Large intestine (tissue), 3 donors: ENCODE measurements around the gene CC2D1A. TPM values are rescaled to one million over a fixed set of nuclear protein-coding genes. Genes with fewer than 3 reads are reported as not detected.

Experiments used
- DNase-seq, 2 donors: peaks; one replicate each; pipeline versions ENCODE4 v3.0.0 to v3.0.0-alpha.2; 2013
- H3K27ac ChIP-seq: one replicate; pipeline ENCODE4 v1.5.1; 2013; ENCODE audit warnings: low read length
- H3K27me3 ChIP-seq: 2 replicates; pipeline ENCODE4 v1.6.1; 2013; ENCODE audit warnings: low read length; ENCODE audit not compliant: control insufficient read depth, insufficient read depth
- H3K36me3 ChIP-seq: 2 replicates; pipeline ENCODE4 v1.6.1; 2013; ENCODE audit warnings: low read length; ENCODE audit not compliant: control insufficient read depth, insufficient read depth
- H3K4me1 ChIP-seq: one replicate; pipeline ENCODE4 v1.6.1; 2013; ENCODE audit warnings: low read length; ENCODE audit not compliant: control insufficient read depth, insufficient read depth
- H3K4me3 ChIP-seq: one replicate; pipeline ENCODE4 v1.5.1; 2013; ENCODE audit warnings: low read length
- H3K9me3 ChIP-seq: one replicate; pipeline ENCODE4 v1.6.1; 2013; ENCODE audit warnings: mild to moderate bottlenecking, low read depth, low read length, moderate library complexity; ENCODE audit not compliant: control insufficient read depth
- WGBS: methylation state at CpG from one replicate; pipeline ENCODE4 v1.1.5; 2013; ENCODE audit warnings: low lambda C conversion rate; ENCODE audit not compliant: insufficient coverage; 5-methylcytosine and 5-hydroxymethylcytosine counted together
- polyA plus RNA-seq: library from polyadenylated mRNA; unstranded; fragments of 120-200 nt; gene quantifications from one replicate; pipeline ENCODE4 v1.2.1, GENCODE V29; 2013

Gene CC2D1A
- polyA plus RNA-seq, 1 donor, result 42.2 TPM

DNA sequence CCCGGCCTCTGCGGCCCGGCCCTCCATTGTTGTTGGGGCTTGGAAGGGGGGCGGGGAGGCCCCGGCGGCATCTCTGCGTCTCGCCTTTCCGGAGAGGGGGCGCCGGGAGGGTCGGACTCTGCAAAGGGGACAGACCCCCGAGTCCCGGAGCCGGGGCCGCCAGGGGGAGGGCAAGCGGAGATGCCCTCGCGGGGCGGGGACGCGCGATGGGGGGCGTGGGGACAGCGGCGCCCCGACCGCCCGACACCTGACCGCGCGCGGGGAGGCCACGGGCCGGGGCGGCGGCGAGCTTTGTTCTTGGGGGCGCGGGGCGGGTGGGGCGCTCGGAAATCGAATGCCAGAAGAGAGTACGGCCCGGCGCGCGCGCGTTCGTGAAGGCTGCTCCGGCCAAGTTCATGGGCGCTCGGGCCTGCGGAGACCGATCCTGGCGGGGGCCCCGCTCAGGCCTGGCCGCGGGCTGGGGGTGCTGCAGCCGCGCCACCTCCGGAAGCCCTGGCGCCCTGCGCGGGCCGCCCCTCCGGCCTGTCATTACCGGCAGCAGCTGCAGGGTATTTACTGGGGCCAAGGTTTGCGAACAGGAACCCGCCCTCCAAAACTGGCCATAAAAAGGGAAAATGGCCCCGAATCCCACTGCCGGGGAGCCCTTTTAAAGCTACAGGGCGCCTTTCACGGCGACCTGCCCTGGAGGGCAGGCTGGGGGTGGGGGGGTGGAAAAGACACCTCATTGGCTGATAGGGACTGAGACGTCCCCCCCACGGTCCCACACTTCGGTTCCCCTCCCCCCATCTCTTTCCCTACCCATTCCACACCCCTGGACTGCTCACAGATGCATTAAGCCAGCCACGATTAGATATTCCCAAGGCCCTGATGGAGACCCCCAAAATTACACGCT lies 40.2 kb upstream of the CC2D1A start:
- H3K36me3 ChIP-seq, result no peaks in the 10 kb centered on the region
- peaks cover 6% of the 10 kb centered on the region for H3K27me3 ChIP-seq
- peak in 1 of 2 donors; percentile 80 for DNase-seq
- H3K4me1 ChIP-seq, result peaks cover 21% of the 10 kb centered on the region
- H3K27ac ChIP-seq, result peak overlapping the region; percentile 8
- no peaks in the 10 kb centered on the region for H3K9me3 ChIP-seq
- no CpG with 5 or more reads among the region's 82 CpGs for WGBS
- peak overlapping the region; percentile 52 for H3K4me3 ChIP-seq

DNA sequence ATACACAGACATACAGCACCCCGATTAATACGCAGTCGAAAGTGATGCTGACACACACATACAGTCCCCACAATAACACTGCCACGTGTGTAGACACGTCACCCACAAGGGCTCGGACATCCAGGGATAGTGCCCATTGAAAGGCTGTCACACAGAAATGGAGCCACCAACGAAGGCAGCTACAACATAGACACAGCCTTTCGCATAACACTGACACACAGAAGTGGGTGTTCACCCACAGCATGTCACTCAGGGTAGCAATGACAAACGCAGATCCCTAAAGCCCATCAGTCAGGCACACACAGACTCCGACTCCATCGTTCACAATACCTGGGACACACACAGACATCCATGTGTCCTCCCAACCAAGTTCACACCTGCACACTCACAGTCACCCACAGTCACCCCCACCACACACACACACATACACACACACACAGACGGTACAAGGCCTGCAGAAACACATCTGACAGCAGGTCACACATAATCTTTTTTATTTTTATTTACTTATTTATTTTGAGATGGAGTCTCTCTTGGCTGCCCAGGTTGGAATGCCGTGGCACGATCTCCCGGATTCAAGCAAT lies 39.4 kb upstream of the CC2D1A start:
- H3K27ac ChIP-seq, result peak overlapping the region; percentile 8
- H3K4me1 ChIP-seq, result peaks cover 17% of the 10 kb centered on the region
- no peaks in the 10 kb centered on the region for H3K36me3 ChIP-seq
- H3K4me3 ChIP-seq, result peak overlapping the region; percentile 52
- WGBS, result no CpG with 5 or more reads among the region's 15 CpGs
- no peak for DNase-seq
- H3K9me3 ChIP-seq, result no peaks in the 10 kb centered on the region
- H3K27me3 ChIP-seq, result peaks cover 6% of the 10 kb centered on the region

DNA sequence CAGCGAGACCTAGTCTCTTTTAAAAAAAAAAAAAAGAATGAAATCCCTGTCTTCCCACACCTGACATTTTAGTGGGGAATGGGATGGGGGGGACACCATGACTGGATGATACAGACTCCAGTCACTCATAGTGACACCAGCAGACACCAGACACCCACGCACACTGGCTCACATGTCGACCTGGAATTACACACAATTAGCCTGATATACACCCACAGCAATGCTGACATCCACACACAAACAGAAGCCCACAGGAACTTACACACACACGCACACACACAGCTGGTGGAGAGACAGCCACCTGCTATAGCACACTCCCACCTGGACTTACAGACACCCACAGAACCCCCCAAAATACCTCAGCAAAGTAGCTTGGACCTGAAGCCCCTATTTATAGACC lies 37.3 kb upstream of the CC2D1A start:
- H3K4me3 ChIP-seq, result no peak overlapping the region
- DNase-seq, result no peak
- no peak overlapping the region for H3K27ac ChIP-seq
- peaks cover 10% of the 10 kb centered on the region for H3K4me1 ChIP-seq
- WGBS, result no CpG with 5 or more reads among the region's 4 CpGs
- H3K27me3 ChIP-seq, result peaks cover 6% of the 10 kb centered on the region
- H3K36me3 ChIP-seq, result no peaks in the 10 kb centered on the region
- H3K9me3 ChIP-seq, result no peaks in the 10 kb centered on the region

DNA sequence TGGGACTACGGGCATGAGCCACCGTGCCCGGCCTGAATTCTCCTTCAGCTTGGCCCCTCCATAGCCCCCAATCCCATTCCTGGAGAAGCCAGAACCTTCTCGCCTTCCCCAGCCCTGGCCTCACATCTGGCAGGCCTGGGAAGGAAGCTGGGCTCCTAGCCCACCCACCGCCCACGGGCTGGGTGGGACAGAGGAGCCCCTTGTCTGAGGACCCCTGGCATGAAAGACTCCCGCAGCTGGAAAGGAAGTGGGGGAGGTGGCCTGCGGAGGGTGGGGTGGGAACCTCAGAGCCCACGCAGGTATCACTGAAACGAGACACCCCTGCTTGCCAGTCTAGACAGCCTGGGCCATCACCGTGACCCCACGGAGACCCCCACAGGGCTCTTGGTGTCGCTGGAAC lies 36.7 kb upstream of the CC2D1A start:
- H3K27ac ChIP-seq, result no peak overlapping the region
- peaks cover 10% of the 10 kb centered on the region for H3K4me1 ChIP-seq
- WGBS, result no CpG with 5 or more reads among the region's 13 CpGs
- H3K36me3 ChIP-seq, result no peaks in the 10 kb centered on the region
- peaks cover 3% of the 10 kb centered on the region for H3K9me3 ChIP-seq
- H3K27me3 ChIP-seq, result peaks cover 6% of the 10 kb centered on the region
- H3K4me3 ChIP-seq, result no peak overlapping the region
- DNase-seq, result no peak

DNA sequence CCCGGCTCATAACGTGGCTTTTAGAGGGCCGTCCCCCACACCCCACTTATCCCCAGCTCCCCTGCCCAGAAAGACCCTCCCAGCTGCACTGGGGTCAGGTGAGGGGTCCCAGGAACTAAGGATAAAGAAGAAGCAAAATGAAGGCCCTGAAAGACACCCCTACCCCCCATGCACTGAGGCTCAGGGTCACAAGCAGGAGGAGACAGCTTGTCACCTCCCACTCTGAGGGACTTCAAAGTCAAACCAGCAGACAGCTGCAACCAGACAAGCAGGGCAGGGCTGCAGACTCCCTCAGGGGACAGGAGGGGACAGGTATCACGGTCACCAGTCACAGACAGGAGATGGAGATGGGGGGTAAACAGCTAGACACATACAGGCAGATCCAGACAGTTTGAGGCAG lies 35.1 kb upstream of the CC2D1A start:
- Histone ChIP-seq H3K36me3 (no peaks in the 10 kb centered on the region), H3K27me3 (peaks cover 3% of the 10 kb centered on the region)
- no CpG with 5 or more reads among the region's 4 CpGs for WGBS

DNA sequence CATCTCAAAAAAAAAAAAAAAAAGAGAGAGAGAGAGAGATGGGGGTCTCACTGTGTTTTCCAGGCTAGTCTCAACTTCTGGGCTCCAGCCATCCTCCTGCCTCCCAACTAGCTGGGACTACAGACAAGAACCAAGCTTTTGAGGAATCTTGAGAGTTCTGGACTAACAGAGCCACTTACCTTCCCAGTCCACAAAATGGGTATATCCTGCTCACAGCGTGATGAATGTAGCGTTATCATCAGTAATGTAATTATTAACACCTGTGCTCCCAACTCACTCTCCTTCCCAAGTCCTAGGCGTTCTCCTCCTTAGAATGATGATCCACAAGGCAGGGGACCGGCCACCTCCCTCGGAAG lies 33.7 kb upstream of the CC2D1A start:
- DNase-seq, result no peak
- no peaks in the 10 kb centered on the region for H3K27me3 ChIP-seq
- peak overlapping the region; percentile 53 for H3K4me3 ChIP-seq
- no CpG with 5 or more reads among the region's 5 CpGs for WGBS
- H3K4me1 ChIP-seq, result peaks cover 4% of the 10 kb centered on the region
- H3K36me3 ChIP-seq, result no peaks in the 10 kb centered on the region
- H3K27ac ChIP-seq, result no peak overlapping the region
- peaks cover 3% of the 10 kb centered on the region for H3K9me3 ChIP-seq

More for the DNA sequence above, 35.1 kb upstream of the CC2D1A start:
- Histone ChIP-seq H3K9me3 (peaks cover 3% of the 10 kb centered on the region), H3K4me1 (peaks cover 6% of the 10 kb centered on the region), H3K27ac (no peak overlapping the region), H3K4me3 (no peak overlapping the region)
- no peak for DNase-seq

DNA sequence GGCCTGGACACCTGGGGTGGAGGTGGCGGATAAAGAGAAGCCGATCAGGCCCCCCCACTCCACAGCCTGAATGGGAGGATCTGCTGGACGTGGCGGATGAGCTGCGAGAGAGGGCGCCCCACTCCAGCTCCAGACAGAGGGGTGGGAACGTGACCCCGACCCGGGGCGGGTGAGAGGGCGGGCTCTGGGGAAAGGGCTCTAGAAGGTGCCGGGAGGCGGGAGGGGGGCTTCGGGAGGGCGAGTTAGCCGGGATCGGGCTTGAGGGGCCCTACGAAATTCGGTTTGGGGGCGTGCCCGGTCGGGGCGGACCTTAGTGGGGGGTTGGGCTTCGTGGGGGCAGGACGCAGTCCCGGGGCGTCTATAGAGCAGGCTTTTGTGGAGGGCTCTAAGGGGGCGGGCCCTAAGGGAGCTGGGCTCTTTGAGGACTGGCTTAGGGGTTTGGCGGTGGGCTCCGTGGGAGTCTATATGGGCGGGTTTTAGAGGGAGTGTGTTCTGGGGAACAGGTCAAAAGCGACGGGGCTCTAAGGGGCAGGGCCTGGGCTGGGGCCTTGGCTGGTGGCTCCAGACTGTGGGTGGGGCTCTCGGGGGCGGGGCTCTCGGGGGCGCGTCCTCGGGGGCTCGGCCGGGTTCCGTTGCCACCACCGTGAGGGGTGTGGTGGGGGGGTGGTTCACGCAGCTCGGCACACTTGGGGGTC lies 33.2 kb upstream of the CC2D1A start:
- Histone ChIP-seq H3K4me3 (peak overlapping the region; percentile 53), H3K27ac (no peak overlapping the region), H3K36me3 (no peaks in the 10 kb centered on the region), H3K4me1 (peaks cover 4% of the 10 kb centered on the region), H3K27me3 (no peaks in the 10 kb centered on the region), H3K9me3 (peaks cover 3% of the 10 kb centered on the region)
- peak in 1 of 2 donors; percentile 72 for DNase-seq
- no CpG with 5 or more reads among the region's 45 CpGs for WGBS

DNA sequence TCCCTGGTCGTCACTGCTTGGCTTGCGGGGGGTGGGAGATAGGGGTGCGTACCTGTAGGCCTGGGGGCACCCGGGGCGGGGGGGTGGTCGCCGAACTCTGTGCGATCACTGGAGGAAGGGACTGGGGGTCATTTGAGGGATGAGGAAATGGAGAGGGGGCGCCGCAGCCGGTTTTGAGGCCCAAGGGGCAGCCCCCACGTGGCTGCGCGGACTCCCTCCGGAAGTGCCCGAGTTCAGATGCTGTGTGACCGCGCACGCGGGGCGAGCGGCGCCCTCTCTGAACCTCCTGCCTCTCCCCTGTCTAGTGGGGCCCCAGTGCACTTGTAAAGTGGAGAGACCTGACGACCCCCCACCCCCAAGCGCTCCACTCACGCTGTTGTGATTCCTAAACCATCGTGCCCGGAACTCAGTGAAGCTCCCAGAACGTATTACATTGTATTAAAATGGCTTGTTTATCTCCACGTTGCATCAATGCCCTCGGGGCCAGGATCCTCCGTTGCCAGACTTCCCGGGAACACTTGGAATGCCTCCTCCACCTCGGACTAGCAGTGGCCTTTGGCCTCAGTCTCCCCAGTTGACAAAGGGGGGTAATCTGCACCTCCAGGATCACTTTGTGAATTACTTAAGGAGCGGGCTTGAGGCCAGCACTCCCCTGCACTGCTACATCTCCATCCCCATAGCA lies 32.0 kb upstream of the CC2D1A start:
- H3K9me3 ChIP-seq, result peaks cover 3% of the 10 kb centered on the region
- H3K4me1 ChIP-seq, result peaks cover 4% of the 10 kb centered on the region
- no peaks in the 10 kb centered on the region for H3K27me3 ChIP-seq
- H3K27ac ChIP-seq, result no peak overlapping the region
- no peak overlapping the region for H3K4me3 ChIP-seq
- WGBS, result no CpG with 5 or more reads among the region's 35 CpGs
- no peaks in the 10 kb centered on the region for H3K36me3 ChIP-seq
- DNase-seq, result no peak

DNA sequence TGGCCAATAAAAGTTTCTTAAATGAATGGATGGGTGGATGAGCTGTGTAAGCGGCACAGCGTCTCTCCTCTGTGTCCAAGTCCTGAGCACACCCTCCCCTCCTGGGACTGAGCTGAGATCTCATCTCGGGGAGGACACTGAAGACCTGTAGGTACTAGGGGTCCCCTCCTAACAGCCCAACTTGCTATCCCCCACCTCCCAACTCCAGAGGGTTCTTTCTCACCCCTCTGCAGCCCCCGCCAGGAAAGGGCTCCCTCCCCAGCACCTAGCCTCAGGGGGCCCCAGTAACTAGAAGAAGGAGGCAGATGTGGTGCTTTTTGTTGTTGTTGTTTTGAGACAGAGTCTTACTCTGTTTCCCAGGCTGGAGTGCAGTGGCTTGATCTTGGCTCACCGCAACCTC lies 30.2 kb upstream of the CC2D1A start:
- no peak overlapping the region for H3K27ac ChIP-seq
- peaks cover 10% of the 10 kb centered on the region for H3K4me1 ChIP-seq
- WGBS, result no CpG with 5 or more reads among the region's 5 CpGs
- no peaks in the 10 kb centered on the region for H3K27me3 ChIP-seq
- H3K4me3 ChIP-seq, result no peak overlapping the region
- H3K9me3 ChIP-seq, result peaks cover 3% of the 10 kb centered on the region
- H3K36me3 ChIP-seq, result no peaks in the 10 kb centered on the region
- no peak for DNase-seq

DNA sequence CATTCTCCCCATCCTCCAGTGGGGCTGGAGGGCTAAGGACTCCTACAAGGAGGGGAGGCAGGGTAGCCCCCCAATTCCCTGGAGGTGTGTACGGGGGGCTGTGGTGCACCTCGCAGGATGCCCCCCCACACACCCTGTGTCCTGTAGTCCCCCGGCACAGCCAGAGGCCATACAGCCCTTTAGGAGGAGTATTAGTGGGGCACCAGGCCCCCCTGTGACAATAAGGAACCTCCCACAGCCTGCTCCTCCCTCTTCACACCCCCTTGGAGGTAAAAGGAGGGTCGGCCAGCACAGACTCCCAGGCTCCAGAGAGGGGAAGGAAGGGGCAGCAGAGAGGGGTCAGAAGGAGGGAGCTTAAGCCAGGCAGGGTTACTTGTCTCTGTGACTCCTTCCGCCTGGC lies 29.2 kb upstream of the CC2D1A start, which contains the start of gene NANOS3:
Gene NANOS3 (plus strand): TSS at position 301 of the 400 bp plus-strand sequence. CDS start 115 bp downstream, outside the sequence.
- H3K27ac ChIP-seq, result no peak within 1 kb of the TSS
- no peaks in the 10 kb centered on the region for H3K36me3 ChIP-seq
- H3K27me3 ChIP-seq, result no peaks in the 10 kb centered on the region
- no peak within 1 kb of the TSS for H3K4me3 ChIP-seq
- no peak for DNase-seq
- no CpG with 5 or more reads among the region's 5 CpGs for WGBS
- H3K4me1 ChIP-seq, result peaks cover 11% of the 10 kb centered on the region
- peaks cover 3% of the 10 kb centered on the region for H3K9me3 ChIP-seq
